DMS53 (cell line): ENCODE results near the gene OR2AK2.
A peak's percentile ranks its signal among the peaks of the same experiment; 100 is the strongest.

Experiments used
- DNase-seq: peaks from one replicate; lab custom pipeline; 2025; lab: John Stamatoyannopoulos, UW

OR2AK2 gene

DNA sequence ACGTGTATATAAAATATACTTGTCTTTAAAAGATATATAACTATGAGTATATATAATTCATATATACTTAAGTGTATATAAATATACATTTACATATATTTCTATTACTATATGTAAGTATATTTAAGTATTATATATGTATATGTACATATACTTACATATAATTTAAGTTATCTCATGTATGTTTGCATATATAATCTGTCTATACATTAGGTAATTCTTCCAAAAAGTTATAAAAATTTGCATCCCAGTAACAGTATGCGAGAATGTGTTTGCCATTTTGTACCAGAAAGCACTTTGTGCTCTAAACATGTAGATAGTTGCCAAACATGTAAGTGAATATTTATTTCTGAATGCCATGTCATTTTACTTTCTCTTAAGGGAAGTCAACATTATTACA is at the start of gene OR2AK2:
TSS of gene OR2AK2 (plus strand) at position 301 of the 400 bp plus-strand sequence. CDS start 144 bp downstream, outside the sequence.
- peak; percentile 8 for DNase-seq

GRCh38 chr1:247919952-247920351 is 45.1 kb upstream of the OR2AK2 start, which contains the start of gene OR2T8:
OR2T8 (plus strand) TSS chr1:247920252; CDS start chr1:247921018, 766 bp downstream.
- DNase-seq: no peak

- DNase-seq: no peak
Measured at GRCh38 chr1:247923941-247924340, 41.1 kb upstream of the OR2AK2 start.

DNA sequence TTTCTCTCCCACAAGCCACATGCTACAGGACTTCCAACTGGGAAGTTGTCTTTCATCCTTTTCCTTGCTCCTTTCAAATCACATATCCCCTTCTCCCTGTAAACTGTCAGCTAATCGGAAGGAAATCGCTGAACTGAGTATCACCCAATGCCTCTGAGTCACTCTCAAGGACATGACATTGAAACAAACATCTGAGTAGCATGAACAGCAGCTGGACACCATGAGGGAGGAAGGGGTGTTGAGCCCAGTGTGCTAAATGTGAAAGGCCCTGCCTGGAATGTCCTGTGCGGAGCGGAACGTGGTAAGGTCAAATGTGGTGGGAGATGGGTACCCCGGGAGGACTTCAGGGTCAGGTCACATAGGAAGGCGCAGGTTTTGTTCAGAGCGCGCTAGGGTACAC is 40.2 kb upstream of the OR2AK2 start, which contains the start of gene OR2AJ1:
TSS of gene OR2AJ1 (plus strand) at position 22 of the 400 bp plus-strand sequence. CDS start 8,880 bp downstream, outside the sequence.
- no peak for DNase-seq

GRCh38 chr1:247933989-247934388 is 31.0 kb upstream of the OR2AK2 start:
- DNase-seq: no peak

GRCh38 chr1:247935781-247936180 is 29.3 kb upstream of the OR2AK2 start:
- no peak for DNase-seq

DNA sequence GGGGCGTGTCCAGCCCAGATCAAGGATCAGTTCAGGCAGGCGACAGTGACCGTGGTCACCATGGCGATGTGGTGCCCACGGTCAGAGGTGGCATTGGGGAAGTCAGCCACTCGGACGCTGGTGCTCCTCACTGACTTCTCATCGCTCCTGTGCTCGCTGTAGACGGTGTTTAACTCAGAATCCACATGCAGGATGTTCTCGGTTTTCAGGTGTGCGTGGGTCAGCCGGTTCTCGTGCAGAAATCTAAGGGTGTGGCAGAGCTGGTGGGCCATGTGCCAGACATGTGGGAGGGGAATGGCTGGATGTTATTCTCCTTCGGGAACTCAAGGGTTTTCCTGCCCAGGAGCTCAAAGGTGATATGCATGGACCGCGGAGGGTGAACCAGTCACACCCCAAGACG is 28.6 kb upstream of the OR2AK2 start:
- peak; percentile 73 for DNase-seq

DNA sequence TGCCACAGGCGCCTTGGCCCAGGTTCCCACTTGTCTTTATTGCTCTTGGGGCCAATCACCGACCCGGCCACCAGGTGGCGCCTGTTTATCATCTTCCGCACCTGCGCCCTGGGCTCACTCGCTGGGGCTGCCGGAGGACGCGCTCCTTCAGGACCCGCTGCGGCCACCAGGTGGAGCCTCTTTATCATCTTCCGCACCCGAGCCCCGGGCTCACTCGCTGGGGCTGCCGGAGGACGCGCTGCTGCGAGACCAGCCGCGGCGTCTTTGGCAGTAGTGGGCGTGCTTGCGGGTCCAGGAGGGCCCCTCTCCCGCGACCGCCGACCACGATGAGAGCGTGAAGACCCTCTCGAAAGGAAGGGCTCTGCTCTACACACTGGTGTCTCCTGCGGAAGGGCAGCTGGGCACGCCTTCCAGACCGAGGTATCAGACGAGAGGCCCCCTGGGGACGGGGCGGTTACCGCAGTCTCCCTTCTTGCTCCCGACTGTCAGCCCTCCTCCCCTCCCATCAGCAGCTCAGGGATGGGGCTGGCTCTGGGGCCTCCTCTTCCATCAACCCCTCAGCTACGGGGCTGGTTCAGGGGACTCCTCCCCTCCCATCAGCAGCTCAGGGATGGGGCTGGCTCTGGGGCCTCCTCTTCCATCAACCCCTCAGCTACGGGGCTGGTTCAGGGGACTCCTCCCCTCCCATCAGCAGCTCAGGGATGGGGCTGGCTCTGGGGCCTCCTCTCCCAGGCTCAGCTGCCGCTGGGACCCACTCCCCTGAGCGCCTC is 27.9 kb upstream of the OR2AK2 start:
- peak; percentile 96 for DNase-seq

- no peak for DNase-seq
Measured at GRCh38 chr1:247942624-247943023, 22.4 kb upstream of the OR2AK2 start.

- no peak for DNase-seq
Measured at GRCh38 chr1:247948558-247948957, 16.5 kb upstream of the OR2AK2 start, which contains the start of gene OR2L8. OR2L8 (plus strand) TSS chr1:247948858; CDS start chr1:247948858, 0 bp downstream.

- DNase-seq: no peak
Measured at GRCh38 chr1:247953408-247953807, 11.6 kb upstream of the OR2AK2 start.

DNA sequence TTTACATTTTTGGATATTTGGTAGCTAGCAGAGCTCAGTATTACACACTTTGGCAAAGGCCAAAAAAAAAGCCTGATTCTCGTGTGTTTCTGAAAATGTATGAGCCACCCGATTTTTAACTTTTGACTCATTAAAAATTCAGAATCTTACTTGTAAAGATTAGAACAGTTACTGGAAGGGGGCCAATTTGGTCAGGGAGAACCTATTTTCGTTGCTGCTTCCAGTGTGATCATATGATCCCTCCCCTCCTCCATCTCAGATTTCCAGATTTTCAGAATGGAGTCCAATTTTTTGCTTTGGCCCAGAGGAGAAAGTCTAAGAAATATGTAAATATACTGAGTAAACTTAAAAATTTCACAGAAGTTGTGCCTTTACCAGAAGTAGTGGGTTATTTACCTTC is 3.2 kb upstream of the OR2AK2 start:
- DNase-seq: no peak

- no peak for DNase-seq
Measured at GRCh38 chr1:247962911-247963588, 2.0 kb upstream of the OR2AK2 start.

DNA sequence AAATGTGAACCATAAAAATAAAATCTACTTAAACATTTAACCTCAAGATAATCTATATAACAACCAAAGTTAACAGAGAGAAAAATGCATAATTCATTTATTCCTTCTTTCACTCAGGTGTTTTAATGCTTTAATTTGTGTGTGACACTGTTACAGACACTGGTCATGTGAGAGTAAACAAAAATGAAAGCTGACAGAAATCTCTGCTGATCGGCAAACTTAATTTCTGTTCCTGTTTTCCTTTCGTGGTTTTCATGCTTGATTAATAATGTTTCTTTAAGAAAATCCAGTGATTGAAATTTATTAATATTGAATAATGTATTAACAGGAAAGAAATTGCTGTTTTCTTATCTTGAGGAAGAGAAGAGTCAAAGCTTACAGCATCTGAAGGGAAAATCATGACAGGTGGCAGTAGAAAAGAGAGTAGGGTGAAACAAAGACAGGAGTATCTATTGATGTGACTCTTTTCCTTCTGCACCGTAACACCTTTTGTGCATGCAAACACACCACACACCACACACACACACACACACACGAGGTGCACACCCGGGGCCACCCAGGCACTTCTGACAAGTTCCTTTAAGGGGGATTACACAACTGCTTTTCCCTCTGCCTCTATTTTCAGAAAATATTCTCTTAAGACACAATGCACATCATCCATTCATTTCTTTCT is 1.6 kb downstream of the OR2AK2 start:
- peak; percentile 30 for DNase-seq

DNA sequence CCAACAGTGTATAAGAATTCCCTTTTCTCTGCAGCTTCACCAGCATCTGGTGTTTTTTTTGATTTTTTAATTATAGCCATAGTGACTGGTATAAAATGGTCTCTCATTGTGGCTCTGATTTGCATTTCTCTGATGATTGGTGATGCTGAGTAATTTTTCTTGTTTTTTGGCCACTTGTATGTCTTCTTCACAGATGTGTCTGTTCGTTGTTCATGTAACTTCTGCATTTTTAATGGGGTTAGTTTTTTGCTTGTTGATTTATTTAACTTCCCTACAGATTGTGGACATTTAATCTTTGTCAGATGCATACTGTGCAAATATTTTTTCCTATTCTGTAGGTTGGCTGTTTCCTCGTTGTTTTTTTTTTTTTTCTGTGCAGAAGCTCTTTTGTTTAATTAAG is 28.0 kb downstream of the OR2AK2 start:
- DNase-seq: no peak

GRCh38 chr1:247998811-247999210 is 33.8 kb downstream of the OR2AK2 start:
- no peak for DNase-seq

- DNase-seq: no peak
Measured at GRCh38 chr1:248000169-248000568, 35.1 kb downstream of the OR2AK2 start.

DNA sequence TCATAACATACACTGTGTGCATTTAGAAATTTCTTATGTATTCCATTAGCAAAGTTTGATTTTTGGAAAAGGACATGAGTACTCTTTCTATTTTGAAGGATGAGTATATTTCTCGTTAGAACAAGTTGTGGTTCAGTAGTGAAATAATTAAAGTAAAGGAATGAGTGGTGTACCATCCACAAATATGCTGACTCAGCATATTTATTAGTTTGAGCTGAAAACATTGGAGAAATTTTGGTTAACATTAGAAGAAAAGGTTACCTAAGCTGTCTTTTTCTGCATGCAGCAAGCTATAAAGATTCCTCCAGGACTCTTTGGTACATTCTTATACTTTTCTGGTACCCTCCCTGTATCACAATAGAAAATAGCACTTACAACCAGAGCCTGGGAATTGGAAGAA is 42.7 kb downstream of the OR2AK2 start:
- no peak for DNase-seq

DNA sequence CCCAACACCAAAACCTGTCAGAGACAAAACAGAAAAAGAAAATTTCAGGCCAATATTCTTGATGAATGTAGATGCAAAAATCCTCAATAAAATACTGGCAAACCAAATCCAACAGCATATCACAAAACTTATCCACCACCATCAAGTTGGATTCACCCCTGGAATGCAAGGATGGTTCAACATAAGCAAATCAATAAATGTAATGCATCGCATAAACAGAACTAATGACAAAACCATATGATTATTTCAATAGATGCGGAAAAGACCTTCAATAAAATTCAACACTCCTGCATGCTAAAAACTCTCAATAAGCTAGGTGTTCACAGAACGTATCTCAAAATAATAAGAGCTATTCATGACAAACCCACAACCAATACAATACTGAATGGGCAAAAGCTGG is 44.6 kb downstream of the OR2AK2 start:
- peak; percentile 21 for DNase-seq

DNA sequence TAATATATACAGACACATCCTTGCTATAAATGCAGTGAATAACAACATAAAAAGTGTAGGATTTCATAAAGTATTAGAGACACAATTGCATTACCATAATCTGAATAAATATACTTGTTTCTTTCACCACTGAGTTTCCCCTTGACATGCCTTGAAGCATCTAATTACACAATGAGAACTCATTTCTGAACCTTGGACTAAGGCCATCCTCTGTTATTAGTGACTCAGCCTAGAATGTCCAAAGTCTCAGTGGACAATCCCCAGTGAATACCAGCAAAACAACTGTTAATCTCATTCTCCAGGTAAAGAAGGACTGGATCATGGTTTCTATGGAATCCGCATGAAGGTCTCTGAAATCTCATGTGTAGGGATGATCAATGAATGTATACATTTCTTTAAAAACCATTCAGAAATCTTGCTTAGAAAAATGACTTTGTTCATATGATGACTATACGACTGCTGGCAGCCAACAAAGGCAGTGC is 48.2 kb downstream of the OR2AK2 start, which contains the start of gene OR2L5:
TSS of gene OR2L5 (plus strand) at position 432 of the 482 bp plus-strand sequence. CDS start 8,288 bp downstream, outside the sequence.
- DNase-seq: no peak

GRCh38 chr1:248015803-248016202 is 50.8 kb downstream of the OR2AK2 start:
- DNase-seq: no peak
